Measurements from ENCODE around the gene HEY2.
"Not testable (repeated sequence)": the region's sequence is repeated elsewhere in the genome, so short reads cannot be mapped to it uniquely, and the experiment has no call there.

HEY2 gene

DNA sequence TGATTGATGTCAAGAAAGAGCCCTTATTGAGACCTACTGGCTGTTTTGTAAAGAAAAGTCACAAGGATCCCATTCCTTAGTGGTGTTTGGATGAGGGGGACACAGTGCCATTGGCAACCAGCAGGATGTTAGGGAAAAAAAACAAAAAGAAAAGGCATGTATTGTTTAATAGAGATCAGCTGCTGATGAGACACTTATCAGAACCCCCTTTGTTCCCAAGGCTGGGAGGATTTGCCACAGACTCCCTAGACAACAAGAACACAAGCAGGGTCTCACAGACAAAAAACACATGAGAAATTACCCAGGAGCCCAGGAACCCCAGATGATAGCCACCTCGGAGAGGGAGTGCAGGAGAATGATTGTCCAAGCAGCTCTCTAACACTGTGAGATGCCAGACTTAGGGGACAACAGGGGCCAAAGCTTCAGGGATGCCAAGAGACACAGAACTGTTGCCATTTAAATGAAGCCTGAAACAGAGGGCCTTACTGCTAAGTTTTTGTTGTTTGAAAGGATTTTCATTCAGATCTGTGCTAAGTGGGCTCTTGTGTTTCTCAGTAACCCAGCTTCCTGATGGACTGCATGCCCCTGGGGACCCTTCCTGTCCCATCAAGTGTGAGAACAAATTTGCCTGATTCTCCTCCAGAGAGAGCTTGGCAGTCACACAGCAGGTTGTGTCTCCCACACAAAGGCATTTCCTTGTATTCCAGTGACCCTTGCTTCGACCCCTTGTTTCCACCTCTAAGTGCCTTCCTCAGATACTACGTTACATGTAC lies 48.7 kb upstream of the HEY2 start:
- Histone ChIP-seq H3K27ac (ENCODE audit: extremely low read depth, low read depth, low read length) (no peak overlapping the region), H3K4me3 (ENCODE audit: low read depth, low read length) (no peak overlapping the region), H3K9me3 (ENCODE audit: control insufficient read depth, insufficient read depth, low read depth, low read length) (no peaks in the 10 kb centered on the region), H3K36me3 (ENCODE audit: control insufficient read depth in 2 of 2, insufficient read depth in 1 of 2, low read length in 2 of 2) (no peaks in the 10 kb centered on the region), H3K4me1 (ENCODE audit: control insufficient read depth, insufficient read depth, low read length) (no peaks in the 10 kb centered on the region)
- TF ChIP-seq, protein P1, sequence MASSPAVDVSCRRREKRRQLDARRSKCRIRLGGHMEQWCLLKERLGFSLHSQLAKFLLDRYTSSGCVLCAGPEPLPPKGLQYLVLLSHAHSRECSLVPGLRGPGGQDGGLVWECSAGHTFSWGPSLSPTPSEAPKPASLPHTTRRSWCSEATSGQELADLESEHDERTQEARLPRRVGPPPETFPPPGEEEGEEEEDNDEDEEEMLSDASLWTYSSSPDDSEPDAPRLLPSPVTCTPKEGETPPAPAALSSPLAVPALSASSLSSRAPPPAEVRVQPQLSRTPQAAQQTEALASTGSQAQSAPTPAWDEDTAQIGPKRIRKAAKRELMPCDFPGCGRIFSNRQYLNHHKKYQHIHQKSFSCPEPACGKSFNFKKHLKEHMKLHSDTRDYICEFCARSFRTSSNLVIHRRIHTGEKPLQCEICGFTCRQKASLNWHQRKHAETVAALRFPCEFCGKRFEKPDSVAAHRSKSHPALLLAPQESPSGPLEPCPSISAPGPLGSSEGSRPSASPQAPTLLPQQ (tag by site-specific recombination; IDR thresholded peaks at IDR 0.05): no peak
- no peak for TF ChIP-seq KLF16 (tag by site-specific recombination; IDR thresholded peaks at IDR 0.05)
- TF ChIP-seq, protein P2, sequence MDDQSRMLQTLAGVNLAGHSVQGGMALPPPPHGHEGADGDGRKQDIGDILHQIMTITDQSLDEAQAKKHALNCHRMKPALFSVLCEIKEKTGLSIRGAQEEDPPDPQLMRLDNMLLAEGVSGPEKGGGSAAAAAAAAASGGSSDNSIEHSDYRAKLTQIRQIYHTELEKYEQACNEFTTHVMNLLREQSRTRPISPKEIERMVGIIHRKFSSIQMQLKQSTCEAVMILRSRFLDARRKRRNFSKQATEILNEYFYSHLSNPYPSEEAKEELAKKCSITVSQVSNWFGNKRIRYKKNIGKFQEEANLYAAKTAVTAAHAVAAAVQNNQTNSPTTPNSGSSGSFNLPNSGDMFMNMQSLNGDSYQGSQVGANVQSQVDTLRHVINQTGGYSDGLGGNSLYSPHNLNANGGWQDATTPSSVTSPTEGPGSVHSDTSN (CRISPR knock-in tag; IDR thresholded peaks at IDR 0.05): no peak
- TF ChIP-seq, protein P3, sequence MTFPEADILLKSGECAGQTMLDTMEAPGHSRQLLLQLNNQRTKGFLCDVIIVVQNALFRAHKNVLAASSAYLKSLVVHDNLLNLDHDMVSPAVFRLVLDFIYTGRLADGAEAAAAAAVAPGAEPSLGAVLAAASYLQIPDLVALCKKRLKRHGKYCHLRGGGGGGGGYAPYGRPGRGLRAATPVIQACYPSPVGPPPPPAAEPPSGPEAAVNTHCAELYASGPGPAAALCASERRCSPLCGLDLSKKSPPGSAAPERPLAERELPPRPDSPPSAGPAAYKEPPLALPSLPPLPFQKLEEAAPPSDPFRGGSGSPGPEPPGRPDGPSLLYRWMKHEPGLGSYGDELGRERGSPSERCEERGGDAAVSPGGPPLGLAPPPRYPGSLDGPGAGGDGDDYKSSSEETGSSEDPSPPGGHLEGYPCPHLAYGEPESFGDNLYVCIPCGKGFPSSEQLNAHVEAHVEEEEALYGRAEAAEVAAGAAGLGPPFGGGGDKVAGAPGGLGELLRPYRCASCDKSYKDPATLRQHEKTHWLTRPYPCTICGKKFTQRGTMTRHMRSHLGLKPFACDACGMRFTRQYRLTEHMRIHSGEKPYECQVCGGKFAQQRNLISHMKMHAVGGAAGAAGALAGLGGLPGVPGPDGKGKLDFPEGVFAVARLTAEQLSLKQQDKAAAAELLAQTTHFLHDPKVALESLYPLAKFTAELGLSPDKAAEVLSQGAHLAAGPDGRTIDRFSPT (tag by site-specific recombination; IDR thresholded peaks at IDR 0.05): no peak
- TF ChIP-seq ZNF701 (tag by site-specific recombination; IDR thresholded peaks at IDR 0.05): no peak
- POLR2A ChIA-PET: no interaction called here
- CTCF ChIA-PET: interaction anchor here (0.6 kb wide), 1 partner anchor 14 kb away, joined by 4 read pairs; no protein-coding TSS in a partner anchor

DNA sequence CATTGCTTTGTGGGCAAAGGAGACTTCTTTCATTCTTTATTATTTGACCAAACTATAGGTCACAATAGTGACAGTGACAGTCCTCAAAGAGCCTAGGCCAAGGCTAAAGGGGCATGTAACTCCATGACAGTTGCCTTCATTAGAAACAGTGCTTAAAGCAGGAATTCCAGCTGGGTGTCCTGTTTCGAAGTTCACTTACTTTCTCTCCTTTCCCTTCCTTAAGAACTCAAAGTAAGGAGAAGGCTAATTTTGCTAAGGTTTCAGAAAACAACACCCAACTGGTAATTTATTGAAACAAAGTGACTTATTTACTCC lies 48.1 kb upstream of the HEY2 start:
- no peak overlapping the region for H3K27ac ChIP-seq (ENCODE audit: extremely low read depth, low read depth, low read length)
- no peaks in the 10 kb centered on the region for H3K9me3 ChIP-seq (ENCODE audit: control insufficient read depth, insufficient read depth, low read depth, low read length)
- TF ChIP-seq ZNF221 (tag by site-specific recombination; IDR thresholded peaks at IDR 0.05; ENCODE audit: borderline replicate concordance): no peak
- no peaks in the 10 kb centered on the region for H3K36me3 ChIP-seq (ENCODE audit: control insufficient read depth in 2 of 2, insufficient read depth in 1 of 2, low read length in 2 of 2)
- CTCF ChIA-PET: no interaction called here
- POLR2A ChIA-PET: no interaction called here
- H3K4me1 ChIP-seq (ENCODE audit: control insufficient read depth, insufficient read depth, low read length): no peaks in the 10 kb centered on the region
- no peak overlapping the region for H3K4me3 ChIP-seq (ENCODE audit: low read depth, low read length)

- CTCF ChIA-PET; H3K27ac ChIP-seq (ENCODE audit: extremely low read depth, low read depth, low read length); POLR2A ChIA-PET; H3K4me1 ChIP-seq (ENCODE audit: control insufficient read depth, insufficient read depth, low read length); H3K9me3 ChIP-seq (ENCODE audit: control insufficient read depth, insufficient read depth, low read depth, low read length); H3K4me3 ChIP-seq (ENCODE audit: low read depth, low read length); H3K36me3 ChIP-seq (ENCODE audit: control insufficient read depth in 2 of 2, insufficient read depth in 1 of 2, low read length in 2 of 2): not testable (repeated sequence)
Measured at GRCh38 chr6:125703882-125704281, 45.5 kb upstream of the HEY2 start.

GRCh38 chr6:125707615-125708243 lies 41.7 kb upstream of the HEY2 start:
- H3K4me3 ChIP-seq (ENCODE audit: low read depth, low read length): no peak overlapping the region
- no peaks in the 10 kb centered on the region for H3K36me3 ChIP-seq (ENCODE audit: control insufficient read depth in 2 of 2, insufficient read depth in 1 of 2, low read length in 2 of 2)
- POLR2A ChIA-PET: no interaction called here
- TF ChIP-seq, protein P4, sequence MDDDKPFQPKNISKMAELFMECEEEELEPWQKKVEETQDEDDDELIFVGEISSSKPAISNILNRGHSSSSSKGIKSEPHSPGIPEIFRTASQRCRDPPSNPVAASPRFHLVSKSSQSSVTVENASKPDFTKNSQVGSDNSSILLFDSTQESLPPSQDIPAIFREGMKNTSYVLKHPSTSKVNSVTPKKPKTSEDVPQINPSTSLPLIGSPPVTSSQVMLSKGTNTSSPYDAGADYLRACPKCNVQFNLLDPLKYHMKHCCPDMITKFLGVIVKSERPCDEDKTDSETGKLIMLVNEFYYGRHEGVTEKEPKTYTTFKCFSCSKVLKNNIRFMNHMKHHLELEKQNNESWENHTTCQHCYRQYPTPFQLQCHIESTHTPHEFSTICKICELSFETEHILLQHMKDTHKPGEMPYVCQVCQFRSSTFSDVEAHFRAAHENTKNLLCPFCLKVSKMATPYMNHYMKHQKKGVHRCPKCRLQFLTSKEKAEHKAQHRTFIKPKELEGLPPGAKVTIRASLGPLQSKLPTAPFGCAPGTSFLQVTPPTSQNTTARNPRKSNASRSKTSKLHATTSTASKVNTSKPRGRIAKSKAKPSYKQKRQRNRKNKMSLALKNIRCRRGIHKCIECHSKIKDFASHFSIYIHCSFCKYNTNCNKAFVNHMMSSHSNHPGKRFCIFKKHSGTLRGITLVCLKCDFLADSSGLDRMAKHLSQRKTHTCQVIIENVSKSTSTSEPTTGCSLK (tag by site-specific recombination; IDR thresholded peaks at IDR 0.05): no peak
- TF ChIP-seq ZNF785 (tag by site-specific recombination; IDR thresholded peaks at IDR 0.05): no peak
- no peak for TF ChIP-seq BCL11A (tag by site-specific recombination; IDR thresholded peaks at IDR 0.05; ENCODE audit: low read depth)
- H3K9me3 ChIP-seq (ENCODE audit: control insufficient read depth, insufficient read depth, low read depth, low read length): no peaks in the 10 kb centered on the region
- CTCF ChIA-PET: interaction anchor here (0.6 kb wide), 1 partner anchor 249 kb away, joined by 3 read pairs; the partner anchor contains the start of gene HINT3
- H3K4me1 ChIP-seq (ENCODE audit: control insufficient read depth, insufficient read depth, low read length): no peaks in the 10 kb centered on the region
- H3K27ac ChIP-seq (ENCODE audit: extremely low read depth, low read depth, low read length): no peak overlapping the region

Data from HEK293 (cell line).